Measurements from ENCODE around the gene IFT122.

DNA sequence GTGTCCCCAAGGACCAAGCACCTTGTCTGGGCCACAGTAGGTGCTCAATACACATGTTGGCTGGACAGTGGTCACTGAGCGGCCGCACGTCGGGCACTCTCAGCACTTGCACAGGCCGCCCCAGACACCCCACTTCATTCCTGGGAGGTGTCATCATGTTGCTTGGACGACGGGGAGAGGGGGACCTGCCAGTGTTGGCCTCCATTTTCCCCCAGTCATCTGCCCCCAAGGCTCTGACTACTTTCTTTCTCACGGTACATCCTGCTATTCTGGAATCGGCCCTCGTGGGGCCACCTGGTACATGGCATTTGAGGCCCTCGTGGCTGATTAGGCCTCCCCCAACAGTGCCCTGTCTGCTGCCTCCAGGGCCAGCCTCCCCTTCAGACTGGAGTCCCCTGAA, 87.2 kb downstream of the IFT122 start:
- TF ChIP-seq CTCF (IDR thresholded peaks at IDR 0.05) (no peak), POLR2A (IDR thresholded peaks at IDR 0.05) (no peak)
